Cardiac muscle cell (in vitro differentiated cells and primary cell): ENCODE measurements around the gene FEZ2. TPM values are rescaled to one million over a fixed set of nuclear protein-coding genes. Genes with fewer than 3 reads are reported as not detected.

Experiments used
- DNase-seq, 2 donors: peaks; one replicate each; pipeline versions ENCODE4 v3.0.0 to v3.0.0-alpha.2; 2010 to 2017; ENCODE audit warnings: low read depth in 1 of 2, low spot score in 1 of 2
- H3K27ac ChIP-seq: fragments of 200-600 bp; sonication (generic); 2 replicates; pipeline ENCODE4 v1.5.1; 2016
- H3K27me3 ChIP-seq: fragments of 200-600 bp; sonication (generic); 2 replicates; pipeline ENCODE4 v1.6.0; 2016; ENCODE audit warnings: control low read depth
- H3K36me3 ChIP-seq: fragments of 200-600 bp; sonication (generic); 2 replicates; pipeline ENCODE4 v1.5.1; 2016; ENCODE audit warnings: control low read depth
- H3K4me1 ChIP-seq: fragments of 200-600 bp; sonication (generic); 2 replicates; pipeline ENCODE4 v1.8.1; 2017; ENCODE audit warnings: low read depth, mild to moderate bottlenecking, mixed run types
- H3K4me3 ChIP-seq: fragments of 200-600 bp; sonication (generic); 2 replicates; pipeline ENCODE4 v1.5.1; 2016; ENCODE audit warnings: mild to moderate bottlenecking
- H3K9me3 ChIP-seq: fragments of 200-600 bp; sonication (generic); 2 replicates; pipeline ENCODE4 v1.5.1; 2017; ENCODE audit warnings: low read depth, mild to moderate bottlenecking, control low read depth
- CTCF ChIP-seq: IDR thresholded peaks from 2 replicates; pipeline ENCODE4 v1.5.1; 2012; ENCODE audit warnings: low read depth, mild to moderate bottlenecking, low read length
- polyA plus RNA-seq: library from polyadenylated mRNA; unstranded; fragments of >200 nt; fragmentation: Nextera tagmentation; extraction: Ambion mirVana; gene quantifications from 2 replicates; pipeline ENCODE4 v1.2.1, GENCODE V29; 2016
- total RNA-seq: library from RNA; depleted of rRNA; stranded (reverse); fragments of >200 nt; gene quantifications from 2 replicates; pipeline ENCODE4 v1.2.3, GENCODE V29; 2016

FEZ2 gene, protein sequence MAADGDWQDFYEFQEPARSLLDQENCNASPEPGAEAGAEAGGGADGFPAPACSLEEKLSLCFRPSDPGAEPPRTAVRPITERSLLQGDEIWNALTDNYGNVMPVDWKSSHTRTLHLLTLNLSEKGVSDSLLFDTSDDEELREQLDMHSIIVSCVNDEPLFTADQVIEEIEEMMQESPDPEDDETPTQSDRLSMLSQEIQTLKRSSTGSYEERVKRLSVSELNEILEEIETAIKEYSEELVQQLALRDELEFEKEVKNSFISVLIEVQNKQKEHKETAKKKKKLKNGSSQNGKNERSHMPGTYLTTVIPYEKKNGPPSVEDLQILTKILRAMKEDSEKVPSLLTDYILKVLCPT
- total RNA-seq, result 17.3 and 23.0 TPM in 2 replicates
- 7.1 and 10.8 TPM in 2 replicates for polyA plus RNA-seq

- TF ChIP-seq CTCF, result no peak
- no peaks in the 10 kb centered on the region for H3K4me1 ChIP-seq
- peak within 1 kb of the TSS; percentile 94 for H3K4me3 ChIP-seq
- H3K36me3 ChIP-seq, result no peaks in the 10 kb centered on the region
- H3K27me3 ChIP-seq, result no peaks in the 10 kb centered on the region
- peak; percentile 85 to 91 for DNase-seq
- peak within 1 kb of the TSS; percentile 96 for H3K27ac ChIP-seq
- no peaks in the 10 kb centered on the region for H3K9me3 ChIP-seq
Observed at GRCh38 chr2:36597532-36598377, at the start of gene FEZ2. TSS of gene FEZ2 (minus strand) at chr2:36598168. CDS start at chr2:36598142, 26 bp downstream.

- H3K4me1 ChIP-seq, result no peaks in the 10 kb centered on the region
- H3K9me3 ChIP-seq, result no peaks in the 10 kb centered on the region
- no peak for DNase-seq
- H3K36me3 ChIP-seq, result no peaks in the 10 kb centered on the region
- TF ChIP-seq CTCF, result no peak
- no peaks in the 10 kb centered on the region for H3K27me3 ChIP-seq
- no peak overlapping the region for H3K27ac ChIP-seq
- no peak overlapping the region for H3K4me3 ChIP-seq
Observed at GRCh38 chr2:36634981-36635597, 37.1 kb upstream of the FEZ2 start.

DNA sequence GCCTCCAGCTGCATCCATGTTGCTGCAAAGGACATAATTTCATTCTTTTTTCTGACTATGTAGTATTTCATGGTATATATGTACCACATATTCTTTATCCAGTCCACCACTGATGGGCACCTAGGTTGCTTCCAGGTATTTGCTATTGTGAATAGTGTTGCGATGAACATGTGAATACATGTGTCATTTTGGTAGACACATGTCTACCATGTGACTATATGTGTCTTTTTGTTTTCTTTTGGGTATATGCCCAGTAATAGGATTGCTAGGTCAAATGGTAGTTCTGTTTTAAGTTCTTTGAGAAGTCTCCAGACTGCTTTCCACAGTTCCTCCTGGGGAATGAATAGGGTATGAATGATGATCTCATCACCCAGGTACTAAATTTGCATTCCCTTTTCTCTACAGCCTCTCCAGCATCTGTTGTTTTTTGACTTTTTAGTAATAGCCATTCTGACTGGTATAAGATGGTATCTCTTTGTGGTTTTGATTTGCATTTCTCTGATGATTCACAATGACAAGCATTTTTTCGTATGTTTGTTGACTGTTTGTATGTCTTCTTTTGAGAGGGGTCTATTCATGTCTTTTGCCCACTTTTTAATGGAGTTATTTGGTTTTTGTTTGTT is 35.6 kb upstream of the FEZ2 start:
- no peaks in the 10 kb centered on the region for H3K9me3 ChIP-seq
- no peak overlapping the region for H3K4me3 ChIP-seq
- H3K27ac ChIP-seq, result no peak overlapping the region
- H3K4me1 ChIP-seq, result no peaks in the 10 kb centered on the region
- H3K27me3 ChIP-seq, result no peaks in the 10 kb centered on the region
- no peak for DNase-seq
- no peaks in the 10 kb centered on the region for H3K36me3 ChIP-seq
- no peak for TF ChIP-seq CTCF

- TF ChIP-seq CTCF, result no peak
- no peak overlapping the region for H3K27ac ChIP-seq
Observed at GRCh38 chr2:36626756-36627155, 28.8 kb upstream of the FEZ2 start.

GRCh38 chr2:36626071-36626470 is 28.1 kb upstream of the FEZ2 start:
- TF ChIP-seq CTCF, result no peak
- Histone ChIP-seq H3K36me3 (no peaks in the 10 kb centered on the region), H3K27me3 (no peaks in the 10 kb centered on the region), H3K27ac (no peak overlapping the region), H3K4me1 (no peaks in the 10 kb centered on the region), H3K4me3 (no peak overlapping the region), H3K9me3 (peaks cover 2% of the 10 kb centered on the region)
- DNase-seq, result no peak

More at GRCh38 chr2:36626756-36627155, 28.8 kb upstream of the FEZ2 start:
- no peak for DNase-seq
- H3K27me3 ChIP-seq, result no peaks in the 10 kb centered on the region
- peaks cover 2% of the 10 kb centered on the region for H3K9me3 ChIP-seq
- H3K4me1 ChIP-seq, result no peaks in the 10 kb centered on the region
- no peaks in the 10 kb centered on the region for H3K36me3 ChIP-seq
- no peak overlapping the region for H3K4me3 ChIP-seq
